ENCODE measurements around the gene XRN2. TPM values are rescaled to one million over a fixed set of nuclear protein-coding genes. Genes with fewer than 3 reads are reported as not detected.

Gene XRN2
- 69.6 TPM for total RNA-seq
- polyA plus RNA-seq = 29.5 TPM
- long read RNA-seq, donor 1, partial matches to known transcripts = 6 of 6 reads
- long read RNA-seq, donor 1, other reads (novel, unspliced or antisense) = 0 of 6 reads
- long read RNA-seq, donor 2, transcript XRN2-201 (30 exons, 3,437 nt) = major isoform, 6 of 58 reads
- long read RNA-seq, donor 2, partial matches to known transcripts = 52 of 58 reads
- long read RNA-seq, donor 2, other reads (novel, unspliced or antisense) = 0 of 58 reads
- long read RNA-seq, donor 3, transcript XRN2-201 (30 exons, 3,437 nt) = major isoform, 6 of 111 reads
- long read RNA-seq, donor 3, partial matches to known transcripts = 105 of 111 reads
- long read RNA-seq, donor 3, other reads (novel, unspliced or antisense) = 0 of 111 reads
- long read RNA-seq, donor 4, partial matches to known transcripts = 33 of 34 reads
- long read RNA-seq, donor 4, other reads (novel, unspliced or antisense) = 0 of 34 reads
- long read RNA-seq, donor 5, transcript XRN2-201 (30 exons, 3,437 nt) = major isoform, 8 of 192 reads
- long read RNA-seq, donor 5, partial matches to known transcripts = 184 of 192 reads
- long read RNA-seq, donor 5, other reads (novel, unspliced or antisense) = 0 of 192 reads
- long read RNA-seq, donor 6, transcript XRN2-201 (30 exons, 3,437 nt) = major isoform, 7 of 35 reads
- long read RNA-seq, donor 6, partial matches to known transcripts = 28 of 35 reads
- long read RNA-seq, donor 6, other reads (novel, unspliced or antisense) = 0 of 35 reads
- long read RNA-seq, donor 7, transcript XRN2-201 (30 exons, 3,437 nt) = major isoform, 7 of 96 reads
- long read RNA-seq, donor 7, partial matches to known transcripts = 89 of 96 reads
- long read RNA-seq, donor 7, other reads (novel, unspliced or antisense) = 0 of 96 reads
- long read RNA-seq, donor 8, partial matches to known transcripts = 21 of 21 reads
- long read RNA-seq, donor 8, other reads (novel, unspliced or antisense) = 0 of 21 reads
- long read RNA-seq, donor 9, partial matches to known transcripts = 53 of 57 reads
- long read RNA-seq, donor 9, other reads (novel, unspliced or antisense) = 0 of 57 reads
- long read RNA-seq, donor 10, partial matches to known transcripts = 44 of 44 reads
- long read RNA-seq, donor 10, other reads (novel, unspliced or antisense) = 0 of 44 reads

- Histone ChIP-seq H3K9me3 (ENCODE audit: control insufficient read depth in 2 of 2, insufficient read depth in 1 of 2, low read length in 1 of 2) (no peaks in the 10 kb centered on the region), H3K27me3 (ENCODE audit: control insufficient read depth in 2 of 2, insufficient read depth in 1 of 2, low read length in 1 of 2) (no peaks in the 10 kb centered on the region), H3K27ac (ENCODE audit: low read depth in 1 of 2, low read length in 1 of 2) (peak within 1 kb of the TSS; percentile 91 to 99), H3K36me3 (ENCODE audit: control insufficient read depth in 2 of 2, insufficient read depth in 2 of 2, low read length in 1 of 2) (peaks cover 0 to 2% of the 10 kb centered on the region in 2 donors), H3K4me1 (ENCODE audit: control insufficient read depth in 2 of 2, insufficient read depth in 2 of 2, low read length in 2 of 2) (peaks cover 2 to 14% of the 10 kb centered on the region in 2 donors), H3K4me3 (ENCODE audit: low read length in 2 of 2) (peak within 1 kb of the TSS; percentile 71 to 81)
- under 1% methylated on average over 87 of the region's 87 CpGs for WGBS
- DNase-seq (ENCODE audit: low read depth in 6 of 9, low spot score in 9 of 9) = peak; percentile 80 to 97 (median 93)
Measured at GRCh38 chr20:21303061-21303871, at the start of gene XRN2. TSS of gene XRN2 (plus strand) at chr20:21303331. CDS start at chr20:21303399, 68 bp downstream.

- no peaks in the 10 kb centered on the region for H3K9me3 ChIP-seq (ENCODE audit: control insufficient read depth in 2 of 2, insufficient read depth in 1 of 2, low read length in 1 of 2)
- H3K4me1 ChIP-seq (ENCODE audit: control insufficient read depth in 2 of 2, insufficient read depth in 2 of 2, low read length in 2 of 2) = no peaks in the 10 kb centered on the region
- H3K4me3 ChIP-seq (ENCODE audit: low read length in 2 of 2) = no peak overlapping the region
- H3K36me3 ChIP-seq (ENCODE audit: control insufficient read depth in 2 of 2, insufficient read depth in 2 of 2, low read length in 1 of 2) = no peaks in the 10 kb centered on the region
- no peak for DNase-seq (ENCODE audit: low read depth in 6 of 9, low spot score in 9 of 9)
- WGBS = 86% methylated on average over 3 of the region's 3 CpGs
- no peaks in the 10 kb centered on the region for H3K27me3 ChIP-seq (ENCODE audit: control insufficient read depth in 2 of 2, insufficient read depth in 1 of 2, low read length in 1 of 2)
- no peak overlapping the region for H3K27ac ChIP-seq (ENCODE audit: low read depth in 1 of 2, low read length in 1 of 2)
Measured at GRCh38 chr20:21257192-21257591, 45.9 kb upstream of the XRN2 start.

GRCh38 chr20:21258411-21258810, 44.7 kb upstream of the XRN2 start:
- Histone ChIP-seq H3K36me3 (ENCODE audit: control insufficient read depth in 2 of 2, insufficient read depth in 2 of 2, low read length in 1 of 2) (no peaks in the 10 kb centered on the region), H3K9me3 (ENCODE audit: control insufficient read depth in 2 of 2, insufficient read depth in 1 of 2, low read length in 1 of 2) (no peaks in the 10 kb centered on the region), H3K27me3 (ENCODE audit: control insufficient read depth in 2 of 2, insufficient read depth in 1 of 2, low read length in 1 of 2) (no peaks in the 10 kb centered on the region), H3K4me3 (ENCODE audit: low read length in 2 of 2) (no peak overlapping the region), H3K27ac (ENCODE audit: low read depth in 1 of 2, low read length in 1 of 2) (no peak overlapping the region), H3K4me1 (ENCODE audit: control insufficient read depth in 2 of 2, insufficient read depth in 2 of 2, low read length in 2 of 2) (no peaks in the 10 kb centered on the region)
- WGBS = 93% methylated on average over 6 of the region's 6 CpGs
- no peak for DNase-seq (ENCODE audit: low read depth in 6 of 9, low spot score in 9 of 9)

GRCh38 chr20:21259346-21259745, 43.8 kb upstream of the XRN2 start:
- DNase-seq (ENCODE audit: low read depth in 6 of 9, low spot score in 9 of 9) = no peak
- Histone ChIP-seq H3K4me3 (ENCODE audit: low read length in 2 of 2) (no peak overlapping the region), H3K36me3 (ENCODE audit: control insufficient read depth in 2 of 2, insufficient read depth in 2 of 2, low read length in 1 of 2) (no peaks in the 10 kb centered on the region), H3K27ac (ENCODE audit: low read depth in 1 of 2, low read length in 1 of 2) (no peak overlapping the region), H3K27me3 (ENCODE audit: control insufficient read depth in 2 of 2, insufficient read depth in 1 of 2, low read length in 1 of 2) (no peaks in the 10 kb centered on the region), H3K4me1 (ENCODE audit: control insufficient read depth in 2 of 2, insufficient read depth in 2 of 2, low read length in 2 of 2) (no peaks in the 10 kb centered on the region), H3K9me3 (ENCODE audit: control insufficient read depth in 2 of 2, insufficient read depth in 1 of 2, low read length in 1 of 2) (no peaks in the 10 kb centered on the region)
- WGBS = 95% methylated on average over 8 of the region's 8 CpGs

- peaks cover 0 to 4% of the 10 kb centered on the region in 2 donors for H3K9me3 ChIP-seq (ENCODE audit: control insufficient read depth in 2 of 2, insufficient read depth in 1 of 2, low read length in 1 of 2)
- no peaks in the 10 kb centered on the region for H3K4me1 ChIP-seq (ENCODE audit: control insufficient read depth in 2 of 2, insufficient read depth in 2 of 2, low read length in 2 of 2)
- no peaks in the 10 kb centered on the region for H3K27me3 ChIP-seq (ENCODE audit: control insufficient read depth in 2 of 2, insufficient read depth in 1 of 2, low read length in 1 of 2)
- no peak for DNase-seq (ENCODE audit: low read depth in 6 of 9, low spot score in 9 of 9)
- 96% methylated on average over 2 of the region's 2 CpGs for WGBS
- H3K36me3 ChIP-seq (ENCODE audit: control insufficient read depth in 2 of 2, insufficient read depth in 2 of 2, low read length in 1 of 2) = no peaks in the 10 kb centered on the region
- H3K27ac ChIP-seq (ENCODE audit: low read depth in 1 of 2, low read length in 1 of 2) = no peak overlapping the region
- no peak overlapping the region for H3K4me3 ChIP-seq (ENCODE audit: low read length in 2 of 2)
Measured at GRCh38 chr20:21262812-21263211, 40.3 kb upstream of the XRN2 start.

- 88% methylated on average over 15 of the region's 15 CpGs for WGBS
- no peak overlapping the region for H3K4me3 ChIP-seq (ENCODE audit: low read length in 2 of 2)
- H3K36me3 ChIP-seq (ENCODE audit: control insufficient read depth in 2 of 2, insufficient read depth in 2 of 2, low read length in 1 of 2) = no peaks in the 10 kb centered on the region
- H3K9me3 ChIP-seq (ENCODE audit: control insufficient read depth in 2 of 2, insufficient read depth in 1 of 2, low read length in 1 of 2) = peaks cover 0 to 4% of the 10 kb centered on the region in 2 donors
- no peaks in the 10 kb centered on the region for H3K27me3 ChIP-seq (ENCODE audit: control insufficient read depth in 2 of 2, insufficient read depth in 1 of 2, low read length in 1 of 2)
- H3K4me1 ChIP-seq (ENCODE audit: control insufficient read depth in 2 of 2, insufficient read depth in 2 of 2, low read length in 2 of 2) = no peaks in the 10 kb centered on the region
- no peak for DNase-seq (ENCODE audit: low read depth in 6 of 9, low spot score in 9 of 9)
- no peak overlapping the region for H3K27ac ChIP-seq (ENCODE audit: low read depth in 1 of 2, low read length in 1 of 2)
Measured at GRCh38 chr20:21265261-21266190, 37.6 kb upstream of the XRN2 start.

- WGBS = 97% methylated on average over 5 of the region's 5 CpGs
- no peaks in the 10 kb centered on the region for H3K4me1 ChIP-seq (ENCODE audit: control insufficient read depth in 2 of 2, insufficient read depth in 2 of 2, low read length in 2 of 2)
- no peaks in the 10 kb centered on the region for H3K36me3 ChIP-seq (ENCODE audit: control insufficient read depth in 2 of 2, insufficient read depth in 2 of 2, low read length in 1 of 2)
- H3K27me3 ChIP-seq (ENCODE audit: control insufficient read depth in 2 of 2, insufficient read depth in 1 of 2, low read length in 1 of 2) = no peaks in the 10 kb centered on the region
- H3K27ac ChIP-seq (ENCODE audit: low read depth in 1 of 2, low read length in 1 of 2) = no peak overlapping the region
- H3K9me3 ChIP-seq (ENCODE audit: control insufficient read depth in 2 of 2, insufficient read depth in 1 of 2, low read length in 1 of 2) = peaks cover 0 to 4% of the 10 kb centered on the region in 2 donors
- DNase-seq (ENCODE audit: low read depth in 6 of 9, low spot score in 9 of 9) = no peak
- H3K4me3 ChIP-seq (ENCODE audit: low read length in 2 of 2) = no peak overlapping the region
Measured at GRCh38 chr20:21266191-21266536, 37.0 kb upstream of the XRN2 start.

GRCh38 chr20:21269772-21270171, 33.4 kb upstream of the XRN2 start:
- WGBS = 63% methylated on average over 2 of the region's 2 CpGs
- no peaks in the 10 kb centered on the region for H3K4me1 ChIP-seq (ENCODE audit: control insufficient read depth in 2 of 2, insufficient read depth in 2 of 2, low read length in 2 of 2)
- H3K9me3 ChIP-seq (ENCODE audit: control insufficient read depth in 2 of 2, insufficient read depth in 1 of 2, low read length in 1 of 2) = peaks cover 0 to 4% of the 10 kb centered on the region in 2 donors
- no peak overlapping the region for H3K27ac ChIP-seq (ENCODE audit: low read depth in 1 of 2, low read length in 1 of 2)
- no peak overlapping the region for H3K4me3 ChIP-seq (ENCODE audit: low read length in 2 of 2)
- H3K27me3 ChIP-seq (ENCODE audit: control insufficient read depth in 2 of 2, insufficient read depth in 1 of 2, low read length in 1 of 2) = no peaks in the 10 kb centered on the region
- H3K36me3 ChIP-seq (ENCODE audit: control insufficient read depth in 2 of 2, insufficient read depth in 2 of 2, low read length in 1 of 2) = no peaks in the 10 kb centered on the region
- no peak for DNase-seq (ENCODE audit: low read depth in 6 of 9, low spot score in 9 of 9)
